Fibroblast of villous mesenchyme (primary cell): ENCODE measurements around the gene TLCD3A. TPM values are rescaled to one million over a fixed set of nuclear protein-coding genes. Genes with fewer than 3 reads are reported as not detected.

Source experiments
- DNase-seq: peaks from one replicate; pipeline ENCODE4 v3.0.0-alpha.2; 2010; ENCODE audit warnings: low read depth
- H3K4me3 ChIP-seq: 2 replicates; pipeline ENCODE4 v1.5.1; 2011; ENCODE audit warnings: low read depth, mild to moderate bottlenecking, low read length
- total RNA-seq: library from RNA; depleted of rRNA; stranded (reverse); fragments of >200 nt; gene quantifications from 2 replicates; pipeline ENCODE4 v1.2.3, GENCODE V29; 2012
- TF ChIP-seq, protein P1 (sequence below): IDR thresholded peaks from 2 replicates; pipeline ENCODE4 v1.5.1; 2012; ENCODE audit warnings: low read depth, mild to moderate bottlenecking, low read length; ENCODE audit not compliant: insufficient read depth

TLCD3A gene
- total RNA-seq, 1 donor: 32.4 TPM

DNA sequence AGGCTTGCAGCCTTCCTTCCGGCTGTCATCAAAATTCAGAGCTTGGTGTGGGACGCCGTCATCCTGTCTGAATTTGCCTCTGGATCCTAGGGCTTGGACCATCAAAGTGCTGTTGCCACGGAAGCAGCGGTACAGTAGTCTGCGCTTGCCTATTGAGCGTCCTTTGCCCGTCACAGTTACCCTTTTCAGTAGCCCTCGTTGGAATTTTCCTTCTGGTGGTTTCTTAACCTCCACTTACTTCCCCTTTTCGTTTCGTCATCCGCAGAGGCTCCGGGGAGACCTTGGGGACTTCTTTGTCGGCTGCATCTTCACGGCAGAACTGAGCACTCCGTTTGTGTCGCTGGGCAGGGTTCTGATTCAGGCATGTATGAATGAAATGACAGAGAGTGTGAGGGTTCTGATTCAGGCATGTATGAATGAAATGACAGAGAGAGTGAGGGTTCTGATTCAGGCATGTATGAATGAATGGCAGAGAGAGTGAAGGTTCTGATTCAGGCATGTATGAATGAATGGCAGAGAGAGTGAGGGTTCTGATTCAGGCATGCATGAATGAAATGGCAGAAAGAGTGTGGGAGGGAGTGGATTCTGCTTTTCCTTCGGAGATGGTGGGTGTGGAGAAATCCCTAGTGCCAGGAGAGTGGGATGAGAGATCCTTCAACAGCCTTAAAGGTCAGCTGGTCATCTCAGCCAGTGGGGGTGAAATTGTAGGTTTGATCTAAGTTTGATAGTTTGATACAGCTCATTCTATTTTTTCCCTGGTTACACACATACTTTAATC, 8.0 kb downstream of the TLCD3A start:
- H3K4me3 ChIP-seq: no peak overlapping the region
- TF ChIP-seq, protein P1, sequence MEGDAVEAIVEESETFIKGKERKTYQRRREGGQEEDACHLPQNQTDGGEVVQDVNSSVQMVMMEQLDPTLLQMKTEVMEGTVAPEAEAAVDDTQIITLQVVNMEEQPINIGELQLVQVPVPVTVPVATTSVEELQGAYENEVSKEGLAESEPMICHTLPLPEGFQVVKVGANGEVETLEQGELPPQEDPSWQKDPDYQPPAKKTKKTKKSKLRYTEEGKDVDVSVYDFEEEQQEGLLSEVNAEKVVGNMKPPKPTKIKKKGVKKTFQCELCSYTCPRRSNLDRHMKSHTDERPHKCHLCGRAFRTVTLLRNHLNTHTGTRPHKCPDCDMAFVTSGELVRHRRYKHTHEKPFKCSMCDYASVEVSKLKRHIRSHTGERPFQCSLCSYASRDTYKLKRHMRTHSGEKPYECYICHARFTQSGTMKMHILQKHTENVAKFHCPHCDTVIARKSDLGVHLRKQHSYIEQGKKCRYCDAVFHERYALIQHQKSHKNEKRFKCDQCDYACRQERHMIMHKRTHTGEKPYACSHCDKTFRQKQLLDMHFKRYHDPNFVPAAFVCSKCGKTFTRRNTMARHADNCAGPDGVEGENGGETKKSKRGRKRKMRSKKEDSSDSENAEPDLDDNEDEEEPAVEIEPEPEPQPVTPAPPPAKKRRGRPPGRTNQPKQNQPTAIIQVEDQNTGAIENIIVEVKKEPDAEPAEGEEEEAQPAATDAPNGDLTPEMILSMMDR: no peak
- no peak for DNase-seq

DNA sequence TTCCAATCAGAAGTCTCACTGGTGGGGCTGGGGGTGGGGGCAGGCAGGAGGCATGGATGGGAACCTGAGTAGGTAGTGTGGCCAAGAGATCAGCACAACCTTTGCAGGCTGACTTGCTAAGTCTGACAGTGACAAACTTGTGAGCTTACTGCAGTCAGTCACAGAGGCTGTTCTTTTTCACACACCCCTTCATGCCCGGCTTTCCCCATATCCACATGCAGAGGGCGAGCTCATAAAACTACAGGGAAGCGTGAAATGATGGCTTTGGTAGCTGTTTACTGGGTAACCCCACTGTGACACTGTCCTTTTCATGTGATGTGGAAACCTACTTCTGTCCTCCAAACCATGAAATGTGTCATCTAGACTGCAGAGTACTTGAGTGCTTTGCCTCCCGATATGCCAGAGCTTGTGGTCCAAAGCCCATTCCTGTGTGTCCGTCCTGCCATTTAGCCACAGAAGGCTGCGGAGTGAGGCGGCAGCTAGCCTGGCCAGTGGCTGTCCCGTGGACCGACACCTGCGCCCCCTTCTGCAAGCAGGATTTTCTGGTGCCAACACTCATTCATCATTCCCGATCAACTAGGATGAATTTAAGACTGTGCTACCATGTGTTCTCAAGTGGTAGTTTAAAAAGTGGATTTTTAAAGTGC, 9.9 kb downstream of the TLCD3A start:
- no peak overlapping the region for H3K4me3 ChIP-seq
- TF ChIP-seq, protein P1: no peak
- no peak for DNase-seq

DNA sequence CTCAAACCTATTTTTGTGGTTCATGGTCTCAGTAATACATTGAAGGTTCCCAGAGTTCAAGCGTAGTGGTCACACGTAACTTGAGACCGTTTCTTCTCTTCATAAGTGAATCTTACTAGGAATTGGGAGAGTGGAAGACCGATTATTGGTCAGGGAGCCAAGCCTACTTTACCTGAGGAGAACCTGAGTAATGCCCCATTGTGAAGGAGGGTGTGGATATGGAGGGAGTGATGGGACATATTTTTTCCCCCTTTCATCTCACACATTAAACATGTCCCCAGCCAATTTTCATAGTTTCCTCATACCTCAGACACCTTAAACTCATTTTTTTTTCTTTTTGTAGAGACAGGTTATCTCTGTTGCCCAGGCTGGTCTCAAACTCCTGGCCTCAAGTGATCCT, 10.7 kb downstream of the TLCD3A start:
- no peak for DNase-seq
- TF ChIP-seq, protein P1: no peak

DNA sequence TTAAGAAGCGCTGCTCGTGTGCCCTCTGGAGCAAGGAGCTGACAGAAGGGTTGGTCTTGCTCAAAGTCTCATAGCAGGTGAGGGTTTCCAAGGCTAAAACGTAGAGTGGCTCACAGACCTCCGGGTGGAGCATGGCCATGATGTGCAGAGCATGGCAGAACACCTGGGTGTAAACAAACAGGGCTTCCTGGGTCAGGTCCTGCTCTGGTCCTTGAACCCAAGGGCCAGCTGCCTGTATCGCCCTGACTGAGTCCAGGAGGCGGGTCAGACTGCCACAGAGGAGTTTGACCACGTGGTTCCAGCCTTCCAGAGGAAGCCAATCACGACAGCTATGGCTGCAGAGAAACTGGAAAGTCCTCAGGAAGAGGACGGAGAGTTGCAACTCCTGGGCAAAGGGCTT, 12.5 kb downstream of the TLCD3A start:
- TF ChIP-seq, protein P1: no peak
- no peak for DNase-seq
- no peak overlapping the region for H3K4me3 ChIP-seq

More for the DNA sequence above, 10.7 kb downstream of the TLCD3A start:
- no peak overlapping the region for H3K4me3 ChIP-seq

DNA sequence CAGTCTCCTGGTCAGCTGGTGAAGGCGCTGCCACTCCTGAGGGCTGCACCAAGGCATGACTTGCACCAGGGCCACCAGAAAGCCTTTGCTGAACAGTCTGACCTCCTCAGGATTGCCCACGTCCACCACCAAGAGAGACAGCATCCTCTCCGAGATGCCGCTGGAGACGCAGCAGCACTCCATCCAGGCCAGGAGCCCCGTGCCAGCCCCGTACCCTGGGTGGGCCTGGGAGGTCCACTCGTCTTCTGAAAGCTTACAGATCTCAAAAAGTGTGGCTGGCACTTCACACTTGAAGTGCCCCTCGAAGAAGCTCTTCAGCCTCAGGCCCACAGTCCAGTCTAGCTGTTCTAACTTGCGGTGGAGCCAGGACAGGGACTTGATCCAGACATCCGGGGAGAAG, 13.0 kb downstream of the TLCD3A start:
- DNase-seq: no peak
- TF ChIP-seq, protein P1: no peak
- no peak overlapping the region for H3K4me3 ChIP-seq

DNA sequence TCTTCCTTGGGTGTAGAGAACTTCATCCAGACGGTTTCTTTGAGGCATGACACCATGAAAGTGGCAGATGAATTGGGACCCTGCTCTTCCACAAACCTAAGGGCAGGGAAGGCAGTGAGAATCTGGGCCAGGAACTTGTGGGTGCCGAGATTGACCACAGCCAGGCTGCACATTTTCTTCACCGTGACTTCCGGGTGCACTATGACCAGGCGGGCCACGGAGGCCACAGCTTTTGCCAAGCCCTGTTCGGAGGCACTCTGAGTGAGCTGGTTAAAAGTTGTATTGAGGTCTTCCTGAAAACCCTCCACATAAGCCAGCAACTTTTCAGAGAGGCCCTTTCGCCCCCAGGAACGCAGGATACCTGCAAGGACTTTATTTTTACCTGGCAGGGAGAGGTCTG, 13.8 kb downstream of the TLCD3A start:
- no peak overlapping the region for H3K4me3 ChIP-seq
- TF ChIP-seq, protein P1: no peak
- no peak for DNase-seq
